ENCODE data around the gene CAPN13. TPM values are rescaled to one million over a fixed set of nuclear protein-coding genes. Genes with fewer than 3 reads are reported as not detected.

The CAPN13 gene
- total RNA-seq, 1 donor, result not detected

GRCh38 chr2:30747206-30747605 lies 60.0 kb downstream of the CAPN13 start:
- no peaks in the 10 kb centered on the region for H3K27me3 ChIP-seq (ENCODE audit: insufficient read depth, low read length)
- no peak overlapping the region for H3K4me2 ChIP-seq (ENCODE audit: insufficient read depth, low read length)
- H3K27ac ChIP-seq (ENCODE audit: low read depth, low read length), result no peak overlapping the region
- no peaks in the 10 kb centered on the region for H3K36me3 ChIP-seq (ENCODE audit: insufficient read depth, low read length)
- TF ChIP-seq, protein P1, sequence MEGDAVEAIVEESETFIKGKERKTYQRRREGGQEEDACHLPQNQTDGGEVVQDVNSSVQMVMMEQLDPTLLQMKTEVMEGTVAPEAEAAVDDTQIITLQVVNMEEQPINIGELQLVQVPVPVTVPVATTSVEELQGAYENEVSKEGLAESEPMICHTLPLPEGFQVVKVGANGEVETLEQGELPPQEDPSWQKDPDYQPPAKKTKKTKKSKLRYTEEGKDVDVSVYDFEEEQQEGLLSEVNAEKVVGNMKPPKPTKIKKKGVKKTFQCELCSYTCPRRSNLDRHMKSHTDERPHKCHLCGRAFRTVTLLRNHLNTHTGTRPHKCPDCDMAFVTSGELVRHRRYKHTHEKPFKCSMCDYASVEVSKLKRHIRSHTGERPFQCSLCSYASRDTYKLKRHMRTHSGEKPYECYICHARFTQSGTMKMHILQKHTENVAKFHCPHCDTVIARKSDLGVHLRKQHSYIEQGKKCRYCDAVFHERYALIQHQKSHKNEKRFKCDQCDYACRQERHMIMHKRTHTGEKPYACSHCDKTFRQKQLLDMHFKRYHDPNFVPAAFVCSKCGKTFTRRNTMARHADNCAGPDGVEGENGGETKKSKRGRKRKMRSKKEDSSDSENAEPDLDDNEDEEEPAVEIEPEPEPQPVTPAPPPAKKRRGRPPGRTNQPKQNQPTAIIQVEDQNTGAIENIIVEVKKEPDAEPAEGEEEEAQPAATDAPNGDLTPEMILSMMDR (IDR thresholded peaks at IDR 0.05; ENCODE audit: extremely low read depth, low read depth, low read length), result no peak
- no peaks in the 10 kb centered on the region for H3K79me2 ChIP-seq (ENCODE audit: insufficient read depth, low read length)
- no peak overlapping the region for H2AFZ ChIP-seq (ENCODE audit: low read length)
- no peaks in the 10 kb centered on the region for H3K4me1 ChIP-seq (ENCODE audit: insufficient read depth, low read length)
- no peaks in the 10 kb centered on the region for H4K20me1 ChIP-seq (ENCODE audit: insufficient read depth, low read length)
- peak; percentile 18 for DNase-seq (ENCODE audit: insufficient read length, low spot score, missing footprints)
- no peaks in the 10 kb centered on the region for H3K9me3 ChIP-seq (ENCODE audit: low read depth, low read length)
- H3K4me3 ChIP-seq (ENCODE audit: insufficient read depth, low read length), result no peak overlapping the region

DNA sequence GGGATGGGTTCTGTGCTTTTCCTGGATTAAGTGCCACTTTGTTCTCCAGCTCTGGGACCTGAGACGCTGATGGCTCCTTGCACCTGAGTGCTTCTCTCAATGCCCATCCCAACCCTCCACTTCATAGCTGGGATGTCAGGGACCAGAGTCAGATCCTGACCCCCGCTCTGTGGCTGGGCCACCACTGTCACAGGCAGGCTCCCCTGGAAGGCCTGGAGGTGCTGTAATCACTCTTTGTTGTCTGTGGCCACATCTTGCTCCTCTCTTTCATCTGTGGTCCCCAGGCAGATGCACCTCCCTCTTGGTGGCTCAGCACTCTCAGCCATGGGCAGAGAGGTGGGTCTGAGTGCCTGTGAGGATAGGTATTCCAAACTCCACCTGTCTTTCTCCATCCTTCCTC lies 62.4 kb downstream of the CAPN13 start:
- H3K4me3 ChIP-seq (ENCODE audit: insufficient read depth, low read length), result no peak overlapping the region
- no peaks in the 10 kb centered on the region for H3K36me3 ChIP-seq (ENCODE audit: insufficient read depth, low read length)
- no peak overlapping the region for H3K4me2 ChIP-seq (ENCODE audit: insufficient read depth, low read length)
- TF ChIP-seq, protein P1 (IDR thresholded peaks at IDR 0.05; ENCODE audit: extremely low read depth, low read depth, low read length), result no peak
- no peak overlapping the region for H3K27ac ChIP-seq (ENCODE audit: low read depth, low read length)
- no peaks in the 10 kb centered on the region for H3K79me2 ChIP-seq (ENCODE audit: insufficient read depth, low read length)
- DNase-seq (ENCODE audit: insufficient read length, low spot score, missing footprints), result no peak
- no peaks in the 10 kb centered on the region for H3K4me1 ChIP-seq (ENCODE audit: insufficient read depth, low read length)
- H3K9me3 ChIP-seq (ENCODE audit: low read depth, low read length), result no peaks in the 10 kb centered on the region
- H2AFZ ChIP-seq (ENCODE audit: low read length), result no peak overlapping the region
- H3K27me3 ChIP-seq (ENCODE audit: insufficient read depth, low read length), result no peaks in the 10 kb centered on the region
- no peaks in the 10 kb centered on the region for H4K20me1 ChIP-seq (ENCODE audit: insufficient read depth, low read length)

DNA sequence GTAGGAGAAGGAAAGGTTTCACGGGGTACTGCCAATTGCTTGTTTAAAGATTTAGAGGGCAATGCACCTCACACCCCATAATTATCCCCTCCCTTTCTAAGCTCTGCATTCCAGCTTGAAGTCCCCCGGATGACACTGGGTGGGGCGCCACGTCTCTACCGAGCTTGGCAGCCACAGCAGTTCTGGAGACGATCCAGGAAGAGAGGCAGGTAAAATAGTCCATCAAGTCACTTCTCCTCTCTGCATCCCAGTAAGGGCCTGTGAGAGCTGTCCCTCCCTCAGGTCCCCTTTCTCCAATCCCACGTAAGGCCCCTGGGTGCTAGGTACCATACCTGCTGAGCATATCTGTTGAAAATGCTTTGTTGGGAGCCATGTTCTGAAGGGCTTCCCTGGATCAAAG lies 65.7 kb downstream of the CAPN13 start:
- H3K27me3 ChIP-seq (ENCODE audit: insufficient read depth, low read length), result no peaks in the 10 kb centered on the region
- H3K4me2 ChIP-seq (ENCODE audit: insufficient read depth, low read length), result no peak overlapping the region
- H3K9me3 ChIP-seq (ENCODE audit: low read depth, low read length), result no peaks in the 10 kb centered on the region
- H3K36me3 ChIP-seq (ENCODE audit: insufficient read depth, low read length), result no peaks in the 10 kb centered on the region
- H4K20me1 ChIP-seq (ENCODE audit: insufficient read depth, low read length), result no peaks in the 10 kb centered on the region
- H3K4me1 ChIP-seq (ENCODE audit: insufficient read depth, low read length), result no peaks in the 10 kb centered on the region
- no peak overlapping the region for H2AFZ ChIP-seq (ENCODE audit: low read length)
- DNase-seq (ENCODE audit: insufficient read length, low spot score, missing footprints), result no peak
- no peak overlapping the region for H3K4me3 ChIP-seq (ENCODE audit: insufficient read depth, low read length)
- H3K27ac ChIP-seq (ENCODE audit: low read depth, low read length), result no peak overlapping the region
- TF ChIP-seq, protein P1 (IDR thresholded peaks at IDR 0.05; ENCODE audit: extremely low read depth, low read depth, low read length), result no peak
- no peaks in the 10 kb centered on the region for H3K79me2 ChIP-seq (ENCODE audit: insufficient read depth, low read length)

DNA sequence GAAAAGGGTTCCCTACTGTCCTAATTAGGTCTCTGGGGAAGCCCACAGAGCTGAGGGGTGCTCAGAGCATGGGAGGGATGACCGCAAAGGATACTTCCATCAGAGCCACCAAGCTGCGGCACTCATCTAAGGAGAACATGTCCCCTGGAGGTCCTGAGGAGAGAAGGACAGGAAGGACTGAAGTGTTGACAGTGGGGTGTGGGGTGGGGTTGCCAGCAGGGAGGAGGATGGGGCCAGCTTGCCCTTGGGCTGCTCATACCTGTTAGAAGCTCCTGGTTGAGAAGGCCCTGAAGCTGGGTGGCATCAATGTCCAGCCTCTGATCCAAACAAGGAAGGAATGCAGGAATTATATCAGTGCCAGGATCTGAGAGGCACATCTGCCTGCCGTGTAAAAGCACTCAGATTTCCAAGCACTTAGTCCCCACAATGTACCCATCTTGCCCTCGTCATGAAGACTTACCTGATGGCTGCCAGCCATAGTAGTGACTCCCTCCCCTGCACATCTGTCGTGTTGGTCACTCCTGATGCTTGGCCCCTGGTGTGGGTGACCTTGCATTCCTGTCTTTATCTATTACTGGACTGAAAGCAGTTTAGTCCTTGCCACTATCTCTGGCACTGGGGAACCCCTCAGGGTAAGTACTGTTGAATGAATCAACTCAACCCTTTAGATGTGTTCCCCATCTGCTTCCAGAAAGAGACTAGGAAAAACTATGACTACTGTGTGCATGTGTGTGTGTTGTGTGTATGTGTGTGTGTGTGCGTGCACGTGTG lies 68.9 kb downstream of the CAPN13 start:
- Histone ChIP-seq H3K4me3 (ENCODE audit: insufficient read depth, low read length) (no peak overlapping the region), H3K27ac (ENCODE audit: low read depth, low read length) (no peak overlapping the region), H3K4me1 (ENCODE audit: insufficient read depth, low read length) (no peaks in the 10 kb centered on the region), H3K27me3 (ENCODE audit: insufficient read depth, low read length) (no peaks in the 10 kb centered on the region), H3K4me2 (ENCODE audit: insufficient read depth, low read length) (no peak overlapping the region), H4K20me1 (ENCODE audit: insufficient read depth, low read length) (no peaks in the 10 kb centered on the region), H3K36me3 (ENCODE audit: insufficient read depth, low read length) (no peaks in the 10 kb centered on the region), H3K79me2 (ENCODE audit: insufficient read depth, low read length) (no peaks in the 10 kb centered on the region), H3K9me3 (ENCODE audit: low read depth, low read length) (no peaks in the 10 kb centered on the region), H2AFZ (ENCODE audit: low read length) (no peak overlapping the region)
- TF ChIP-seq, protein P1 (IDR thresholded peaks at IDR 0.05; ENCODE audit: extremely low read depth, low read depth, low read length), result no peak
- no peak for DNase-seq (ENCODE audit: insufficient read length, low spot score, missing footprints)

Data from osteoblast (primary cell).